HT-29 (cell line): ENCODE measurements around the gene SRSF6. TPM values are rescaled to one million over a fixed set of nuclear protein-coding genes. Genes with fewer than 3 reads are reported as not detected.
A peak's percentile ranks its signal among the peaks of the same experiment; 100 is the strongest.
"Not testable (repeated sequence)": the region's sequence is repeated elsewhere in the genome, so short reads cannot be mapped to it uniquely, and the experiment has no call there.

Experiments
- DNase-seq: peaks from one replicate; pipeline ENCODE4 v3.0.0-alpha.2; 2015; ENCODE audit warnings: low spot score
- total RNA-seq: library from RNA; depleted of rRNA; stranded (reverse); fragments of >200 nt; shearing (Covaris generic); gene quantifications from 2 replicates; pipeline ENCODE4 v1.2.3, GENCODE V29; 2014; rRNA removed

The SRSF6 gene
- total RNA-seq: 68.8 and 78.6 TPM in 2 replicates

DNA sequence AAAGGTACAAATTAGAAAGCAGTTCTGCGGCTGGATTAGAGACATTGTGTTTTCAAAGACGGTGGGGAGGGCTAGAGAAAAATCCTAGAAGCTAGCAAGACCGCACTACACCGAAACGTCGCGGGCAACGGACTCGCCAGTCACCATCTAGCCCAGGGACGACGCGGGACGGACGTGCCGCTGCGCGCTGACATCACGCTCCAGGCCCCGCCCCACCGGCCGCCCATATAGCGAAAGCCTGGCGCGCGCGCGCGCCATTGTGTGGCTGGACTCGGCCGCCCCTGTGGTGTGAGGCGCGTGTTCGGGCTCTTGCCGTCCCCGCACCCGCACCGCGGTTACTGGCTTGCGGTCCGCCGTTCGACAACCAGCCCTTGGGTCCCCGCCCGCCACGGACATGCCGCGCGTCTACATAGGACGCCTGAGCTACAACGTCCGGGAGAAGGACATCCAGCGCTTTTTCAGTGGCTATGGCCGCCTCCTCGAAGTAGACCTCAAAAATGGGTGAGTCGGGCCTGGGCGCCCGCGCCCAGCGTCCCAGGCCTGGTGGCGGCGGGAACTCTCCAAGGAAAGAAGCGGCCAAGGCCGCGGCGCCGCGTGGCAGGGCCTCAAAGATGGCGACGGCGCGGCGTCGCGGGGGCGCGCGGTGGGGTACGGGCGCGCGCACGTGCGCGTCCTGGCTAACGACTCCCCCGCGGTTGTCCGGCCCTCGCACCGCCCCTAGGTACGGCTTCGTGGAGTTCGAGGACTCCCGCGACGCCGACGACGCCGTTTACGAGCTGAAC lies at the start of gene SRSF6:
SRSF6 (plus strand) TSS at position 257 of the 782 bp plus-strand sequence; CDS start at position 395, 138 bp downstream.
- DNase-seq: peak; percentile 99

DNA sequence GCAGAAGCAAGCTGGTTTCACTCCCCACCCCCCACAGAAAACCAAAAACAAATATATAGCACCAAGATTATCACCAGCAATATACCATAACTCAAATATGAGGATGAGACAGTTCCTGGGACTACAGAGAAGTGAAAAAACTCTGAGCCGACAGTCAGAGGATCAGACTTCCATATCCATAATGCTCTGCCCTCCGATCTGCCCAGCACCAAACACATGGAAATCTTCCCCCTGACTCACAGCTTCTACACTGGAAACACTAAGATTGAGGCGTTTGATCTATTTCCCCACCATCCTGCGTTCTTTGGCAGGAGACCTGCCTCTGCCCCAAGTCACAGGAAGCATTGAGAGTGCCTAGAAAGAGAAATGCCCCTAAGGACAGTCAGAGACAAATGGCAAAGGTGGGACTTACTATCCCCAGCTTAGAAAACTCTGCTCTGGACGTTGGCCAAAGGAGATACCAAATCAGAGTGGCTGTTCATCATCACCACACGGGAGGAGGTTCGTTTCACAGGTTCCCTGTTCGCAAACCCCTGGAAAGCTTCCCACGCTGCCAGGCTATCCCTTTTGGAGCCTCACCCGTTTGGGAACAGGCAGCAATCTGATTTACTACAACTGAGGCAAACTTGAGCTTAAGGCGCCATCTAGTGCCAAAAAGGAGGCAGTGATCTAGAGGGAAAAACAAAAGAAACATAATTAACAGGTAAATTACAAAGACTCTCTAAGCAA lies 48.7 kb upstream of the SRSF6 start:
- DNase-seq: peak; percentile 52

GRCh38 chr20:43409577-43409913 lies 48.2 kb upstream of the SRSF6 start:
- no peak for DNase-seq

- DNase-seq: no peak
Observed at GRCh38 chr20:43415661-43416430, 41.9 kb upstream of the SRSF6 start.

DNA sequence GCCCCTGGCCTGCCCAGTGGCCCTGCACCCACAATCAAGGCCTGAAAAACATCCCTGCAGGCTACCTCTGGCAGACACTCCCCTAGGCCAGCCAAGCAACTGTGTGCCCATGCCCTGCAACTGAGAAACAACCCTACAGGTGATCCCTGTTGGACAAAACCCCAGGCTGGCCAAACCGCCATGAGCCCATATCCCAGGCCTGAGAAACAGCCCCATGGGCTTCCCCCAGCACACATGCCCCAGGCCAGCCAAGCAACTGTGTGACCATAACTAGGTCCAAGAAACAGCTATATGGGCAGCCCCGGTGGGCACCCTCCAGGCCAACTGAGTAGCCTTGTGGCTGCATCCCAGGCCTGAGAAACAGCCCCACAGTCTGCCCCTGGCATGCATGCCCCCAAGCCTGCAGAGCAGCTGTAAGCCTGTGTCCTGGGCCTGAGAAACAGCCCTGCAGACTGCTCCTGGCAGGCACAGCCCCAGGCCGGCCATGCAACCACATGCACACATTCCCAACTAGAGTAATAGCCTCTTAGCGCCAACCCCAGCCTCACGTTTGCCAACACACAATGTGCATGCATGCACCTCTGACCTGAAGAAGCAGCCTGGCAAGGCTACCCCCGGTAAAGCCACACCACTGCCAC lies 41.0 kb upstream of the SRSF6 start:
- DNase-seq: no peak

DNA sequence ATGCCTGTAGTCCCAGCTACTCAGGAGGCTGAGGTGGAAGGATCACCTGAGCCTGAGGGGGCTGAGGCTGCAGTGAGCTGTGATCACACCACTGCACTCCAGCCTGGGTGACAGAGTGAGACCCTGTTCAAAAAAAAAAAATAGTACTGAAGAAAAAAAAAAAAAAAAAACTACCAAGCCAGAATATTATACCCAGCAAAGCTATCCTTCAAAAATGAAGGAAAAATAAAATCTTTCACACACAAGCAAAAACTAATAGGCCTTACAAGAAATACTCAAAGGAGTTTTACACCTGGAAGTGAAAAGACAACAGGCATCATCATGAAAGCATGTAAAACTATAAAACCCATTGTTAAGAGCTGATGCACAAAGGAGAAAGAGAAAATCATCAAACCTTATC lies 37.5 kb upstream of the SRSF6 start:
- DNase-seq: no peak

DNA sequence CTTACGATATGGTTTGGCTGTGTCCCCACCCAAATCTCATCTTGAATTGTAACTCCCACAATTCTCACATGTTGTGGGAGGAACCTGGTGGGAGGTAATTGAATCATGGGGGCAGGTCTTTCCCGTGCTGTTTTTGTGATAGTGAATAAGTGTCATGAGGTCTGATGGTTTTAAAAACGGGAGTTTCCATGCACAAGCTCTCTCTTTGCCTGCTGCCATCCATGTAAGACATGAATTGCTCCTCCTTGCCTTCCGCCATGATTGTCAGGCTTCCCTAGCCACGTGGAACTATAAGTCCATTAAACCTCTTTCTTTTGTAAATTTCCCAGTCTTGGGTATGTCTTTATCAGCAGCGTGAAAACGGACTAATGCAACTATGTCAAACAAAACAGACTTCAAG lies 36.8 kb upstream of the SRSF6 start:
- not testable (repeated sequence) for DNase-seq

- no peak for DNase-seq
Observed at GRCh38 chr20:43426172-43426571, 31.5 kb upstream of the SRSF6 start.

- no peak for DNase-seq
Observed at GRCh38 chr20:43430265-43431133, 27.2 kb upstream of the SRSF6 start.

DNA sequence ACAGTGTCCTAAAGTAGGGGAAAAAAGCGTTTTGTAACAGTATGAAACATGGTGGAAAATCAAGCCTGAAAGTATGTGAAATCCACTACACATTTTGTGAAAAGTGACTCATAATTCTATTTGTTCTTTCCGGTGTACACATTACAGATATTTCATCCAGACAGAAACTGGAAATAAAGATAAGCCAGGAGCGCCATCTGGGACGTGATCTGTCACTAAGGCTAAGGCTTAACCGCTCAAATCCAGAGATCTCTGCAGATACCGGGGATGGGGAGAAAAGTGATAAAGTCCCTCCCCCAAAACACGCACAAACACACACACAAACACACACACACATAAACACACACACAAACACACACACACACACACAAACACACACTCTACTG lies 26.6 kb upstream of the SRSF6 start:
- DNase-seq: no peak

- DNase-seq: peak; percentile 36
Observed at GRCh38 chr20:43432498-43432897, 25.2 kb upstream of the SRSF6 start.

GRCh38 chr20:43433250-43433854 lies 24.3 kb upstream of the SRSF6 start:
- no peak for DNase-seq

DNA sequence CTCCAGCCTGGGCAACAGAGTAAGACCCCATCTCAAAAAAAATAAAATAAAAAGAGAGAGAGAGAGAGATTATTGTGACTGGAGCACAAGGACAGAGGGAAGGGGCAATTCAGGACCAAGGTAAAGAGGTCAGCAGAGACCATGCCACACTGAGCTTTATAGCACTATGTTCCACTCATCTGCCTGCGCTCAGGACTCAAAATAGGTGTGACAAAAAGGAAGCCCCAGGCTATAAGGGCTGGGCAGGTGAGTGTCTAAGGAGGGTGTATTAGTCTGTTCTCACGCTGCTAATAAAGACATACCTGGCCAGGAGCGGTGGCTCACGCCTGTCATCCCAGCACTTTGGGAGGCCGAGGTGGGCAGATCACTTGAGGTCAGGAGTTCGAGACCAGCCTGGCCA lies 23.1 kb upstream of the SRSF6 start:
- no peak for DNase-seq

DNA sequence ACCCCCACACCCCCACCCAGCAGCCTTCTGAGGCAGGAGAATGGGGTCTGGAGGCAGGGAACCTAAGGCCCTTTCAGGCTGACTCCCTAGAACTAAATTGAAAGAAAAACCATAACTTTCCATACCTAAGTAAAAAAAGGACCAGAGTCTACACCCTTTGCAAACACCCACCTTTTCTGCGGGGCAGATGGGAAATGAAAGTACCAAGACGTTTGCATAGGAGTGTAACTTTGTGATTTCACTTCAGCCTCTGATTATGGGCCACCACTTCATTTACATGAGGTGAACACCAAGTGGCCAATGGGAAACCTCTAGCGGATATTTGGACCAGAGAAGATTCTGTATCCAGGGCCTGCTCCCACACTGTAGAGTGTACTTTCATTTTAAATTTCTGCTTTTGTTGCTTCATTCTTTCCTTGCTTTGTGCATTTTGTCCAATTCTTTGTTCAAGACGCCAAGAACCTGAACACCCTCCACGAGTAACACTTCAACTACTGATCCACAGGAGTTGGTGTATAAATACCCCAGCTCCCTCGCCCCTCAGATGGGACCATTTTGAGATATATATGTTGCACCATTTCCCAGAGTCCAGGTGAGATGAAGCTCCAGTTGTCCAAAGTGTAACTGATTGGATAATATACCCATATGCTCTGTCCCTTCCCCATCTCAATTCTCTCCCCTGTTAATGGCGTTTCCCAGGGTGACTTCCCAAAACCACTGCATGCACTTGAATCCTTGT lies 18.9 kb upstream of the SRSF6 start:
- no peak for DNase-seq

DNA sequence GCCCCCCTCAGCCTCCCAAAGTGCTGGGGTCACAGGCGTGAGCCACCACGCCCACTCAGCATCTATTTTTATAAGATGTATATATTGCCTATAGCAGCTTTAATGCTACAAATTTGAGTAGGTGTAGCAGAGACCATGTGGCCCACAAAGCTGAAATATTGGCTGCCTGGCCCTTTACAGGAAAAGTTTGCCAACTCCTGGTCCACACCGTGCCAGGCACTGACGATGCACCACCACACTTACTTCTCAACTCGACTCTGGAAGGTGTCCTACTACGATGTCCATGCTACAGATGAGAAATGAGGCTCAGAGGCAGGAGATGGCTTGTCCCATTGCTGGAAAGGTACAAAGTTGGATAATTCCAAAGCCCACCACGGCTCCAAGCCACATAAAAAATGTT lies 17.2 kb upstream of the SRSF6 start:
- DNase-seq: no peak

DNA sequence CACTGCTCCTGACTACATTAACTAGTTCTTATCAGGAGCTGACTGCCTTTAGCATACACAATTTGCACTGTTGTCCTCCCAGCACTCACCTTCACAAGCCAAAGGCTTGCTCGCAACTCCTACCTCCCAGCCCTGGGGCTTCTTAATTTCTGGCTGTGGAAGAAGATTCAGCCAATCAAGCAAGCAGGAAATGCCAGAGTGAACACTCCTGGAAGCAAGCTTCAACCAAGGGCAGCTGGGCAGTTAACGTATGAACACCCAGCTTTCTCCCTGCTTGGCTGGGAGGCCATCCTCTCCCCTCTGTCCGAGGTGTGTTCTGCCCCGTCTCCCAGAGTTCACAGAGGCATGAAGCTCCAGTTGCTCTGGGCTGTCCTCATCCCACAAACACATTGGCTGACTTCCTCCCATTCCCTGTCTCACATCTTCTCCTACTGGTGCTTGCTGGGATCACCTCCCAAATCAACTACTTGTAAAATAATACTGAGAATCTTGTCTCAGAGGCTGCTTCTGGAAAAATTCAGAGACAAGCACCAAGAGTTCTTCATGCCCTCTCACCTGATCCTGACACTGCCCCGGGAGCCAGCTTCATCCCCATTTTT lies 15.3 kb upstream of the SRSF6 start:
- no peak for DNase-seq

GRCh38 chr20:43444107-43444506 lies 13.6 kb upstream of the SRSF6 start:
- no peak for DNase-seq

DNA sequence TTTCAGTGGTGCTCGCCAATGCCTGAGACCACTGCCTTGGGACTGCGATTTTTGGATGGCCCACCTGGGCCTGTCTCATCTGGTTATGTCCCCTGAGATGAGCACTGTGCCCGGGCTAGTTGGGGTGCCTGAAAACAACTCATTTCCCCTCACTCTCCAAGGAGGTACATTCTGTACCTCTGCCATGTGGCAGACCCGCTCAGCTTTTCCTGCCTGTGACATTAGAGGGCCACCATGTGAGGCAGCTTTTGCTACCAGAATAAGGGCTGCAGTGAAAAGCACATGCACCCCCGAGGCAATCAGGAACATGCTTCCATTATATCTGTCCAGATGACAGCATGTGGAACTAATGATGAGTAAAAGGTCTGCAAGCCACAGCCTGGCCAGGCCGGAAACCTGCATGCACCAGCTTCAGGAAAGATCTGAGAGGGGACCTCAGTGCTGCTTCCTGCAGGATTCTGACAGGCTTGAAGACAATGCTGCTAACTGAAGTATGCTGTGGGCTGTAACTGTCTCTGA lies 11.3 kb upstream of the SRSF6 start:
- DNase-seq: no peak

DNA sequence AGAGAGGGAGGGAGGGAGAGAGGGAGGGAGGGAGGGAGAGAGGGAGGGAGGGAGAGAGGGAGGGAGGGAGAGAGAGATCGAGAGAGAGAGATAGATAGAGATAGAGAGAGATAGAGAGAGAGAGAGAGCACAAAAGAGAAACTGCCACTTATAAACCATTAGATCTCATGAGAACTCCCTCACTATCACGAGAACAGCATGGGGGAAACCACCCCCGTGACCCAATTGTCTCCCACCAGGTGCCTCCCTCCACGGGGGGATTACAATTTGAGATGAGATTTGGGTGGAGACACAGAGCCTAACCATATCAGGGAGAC lies 9.3 kb upstream of the SRSF6 start:
- not testable (repeated sequence) for DNase-seq
